Progenitor cell of endocrine pancreas (in vitro differentiated cells): ENCODE data around the gene CASKIN1. TPM values are rescaled to one million over a fixed set of nuclear protein-coding genes. Genes with fewer than 3 reads are reported as not detected.

ENCODE experiments used
- DNase-seq: peaks from one replicate; pipeline ENCODE4 v3.0.0; 2021; ENCODE audit warnings: low spot score; ENCODE audit not compliant: unreplicated experiment
- H3K27ac Mint-ChIP-seq: 2 replicates; pipeline ENCODE4 v1.8.0; 2021; ENCODE audit warnings: mild to moderate bottlenecking, moderate library complexity, mixed read lengths
- H3K27me3 Mint-ChIP-seq: 2 replicates; pipeline ENCODE4 v1.8.0; 2021; ENCODE audit warnings: mixed read lengths
- H3K36me3 Mint-ChIP-seq: 2 replicates; pipeline ENCODE4 v1.8.0; 2022; ENCODE audit warnings: mixed read lengths; ENCODE audit not compliant: insufficient read depth
- H3K4me1 Mint-ChIP-seq: 2 replicates; pipeline ENCODE4 v1.8.0; 2021; ENCODE audit warnings: low read depth, mixed read lengths
- H3K4me3 Mint-ChIP-seq: 2 replicates; pipeline ENCODE4 v1.8.0; 2021; ENCODE audit warnings: low read depth, mild to moderate bottlenecking, moderate library complexity, mixed read lengths
- H3K9me3 Mint-ChIP-seq: 2 replicates; pipeline ENCODE4 v1.8.0; 2021; ENCODE audit warnings: low read depth, mixed read lengths
- CTCF ChIP-seq: fragments of 200-600 bp; sonication (generic); IDR thresholded peaks from one replicate; pipeline ENCODE4 v1.5.0; 2021; ENCODE audit warnings: antibody characterized with exemption, mild to moderate bottlenecking; ENCODE audit not compliant: unreplicated experiment
- total RNA-seq: library from RNA; stranded (reverse); gene quantifications from 2 replicates; pipeline ENCODE4 v1.2.1, GENCODE V29; 2021

The CASKIN1 gene
- total RNA-seq, 1 donor from 2014 or later = 13.1 TPM

GRCh38 chr16:2234813-2235170, 38.4 kb upstream of the CASKIN1 start:
- Mint-ChIP-seq H3K27me3 (peaks cover 5% of the 10 kb centered on the region), H3K36me3 (peaks cover 11% of the 10 kb centered on the region), H3K4me3 (no peak overlapping the region), H3K4me1 (no peaks in the 10 kb centered on the region), H3K9me3 (no peaks in the 10 kb centered on the region), H3K27ac (no peak overlapping the region)
- TF ChIP-seq CTCF = no peak
- DNase-seq = no peak

GRCh38 chr16:2233872-2234812, 37.7 kb upstream of the CASKIN1 start:
- Mint-ChIP-seq H3K9me3 (no peaks in the 10 kb centered on the region), H3K4me3 (no peak overlapping the region), H3K27ac (no peak overlapping the region), H3K36me3 (peaks cover 6% of the 10 kb centered on the region), H3K4me1 (no peaks in the 10 kb centered on the region), H3K27me3 (peaks cover 5% of the 10 kb centered on the region)
- no peak for DNase-seq
- no peak for TF ChIP-seq CTCF

GRCh38 chr16:2233046-2233775, 36.8 kb upstream of the CASKIN1 start:
- Mint-ChIP-seq H3K27ac (no peak overlapping the region), H3K9me3 (no peaks in the 10 kb centered on the region), H3K4me1 (no peaks in the 10 kb centered on the region), H3K27me3 (peaks cover 5% of the 10 kb centered on the region), H3K4me3 (no peak overlapping the region), H3K36me3 (peaks cover 6% of the 10 kb centered on the region)
- no peak for TF ChIP-seq CTCF
- no peak for DNase-seq

GRCh38 chr16:2232094-2232990, 35.9 kb upstream of the CASKIN1 start:
- H3K27me3 Mint-ChIP-seq = peaks cover 3% of the 10 kb centered on the region
- no peak overlapping the region for H3K4me3 Mint-ChIP-seq
- DNase-seq = no peak
- TF ChIP-seq CTCF = no peak
- no peaks in the 10 kb centered on the region for H3K9me3 Mint-ChIP-seq
- H3K4me1 Mint-ChIP-seq = no peaks in the 10 kb centered on the region
- H3K27ac Mint-ChIP-seq = no peak overlapping the region
- peaks cover 6% of the 10 kb centered on the region for H3K36me3 Mint-ChIP-seq
